Measurements from ENCODE around the gene PHF24.

Gene PHF24

GRCh38 chr9:34984049-34984448 is 26.0 kb downstream of the PHF24 start:
- DNase-seq, result no peak

GRCh38 chr9:34985311-34985899 is 27.3 kb downstream of the PHF24 start:
- DNase-seq, result no peak

- DNase-seq, result no peak
Measured at GRCh38 chr9:34986540-34987047, 28.5 kb downstream of the PHF24 start.

GRCh38 chr9:34987160-34987901 is 29.2 kb downstream of the PHF24 start:
- DNase-seq, result no peak

GRCh38 chr9:34988218-34989002 is 30.3 kb downstream of the PHF24 start:
- DNase-seq, result no peak

GRCh38 chr9:34989003-34989945 is 31.2 kb downstream of the PHF24 start, which contains the start of gene DNAJB5:
DNAJB5 (plus strand) TSS chr9:34989745; CDS start chr9:34990631, 886 bp downstream.
- DNase-seq, result peak; percentile 65

- no peak for DNase-seq
Measured at GRCh38 chr9:34989946-34990635, 32.0 kb downstream of the PHF24 start.

- no peak for DNase-seq
Measured at GRCh38 chr9:34990908-34991606, 33.0 kb downstream of the PHF24 start.

- DNase-seq, result no peak
Measured at GRCh38 chr9:34991607-34992375, 33.7 kb downstream of the PHF24 start.

- DNase-seq, result no peak
Measured at GRCh38 chr9:34992376-34992951, 34.4 kb downstream of the PHF24 start.

GRCh38 chr9:34993502-34994259 is 35.6 kb downstream of the PHF24 start:
- no peak for DNase-seq

GRCh38 chr9:34994260-34994899 is 36.3 kb downstream of the PHF24 start:
- no peak for DNase-seq

GRCh38 chr9:34994900-34995669 is 37.0 kb downstream of the PHF24 start:
- no peak for DNase-seq

GRCh38 chr9:34995670-34996060 is 37.6 kb downstream of the PHF24 start:
- no peak for DNase-seq

GRCh38 chr9:34996181-34996904 is 38.3 kb downstream of the PHF24 start:
- no peak for DNase-seq

- no peak for DNase-seq
Measured at GRCh38 chr9:34996905-34997279, 38.8 kb downstream of the PHF24 start.

GRCh38 chr9:34997379-34997781 is 39.3 kb downstream of the PHF24 start:
- DNase-seq, result no peak
